Trophoblast cell (in vitro differentiated cells and primary cell): ENCODE results near the gene EPB41L3.

ENCODE experiments used
- DNase-seq, 2 donors: peaks; one replicate each; pipeline ENCODE4 v3.0.0-alpha.2; 2016
- H2AFZ ChIP-seq: 2 replicates; pipeline ENCODE4 v1.6.1; 2013; ENCODE audit warnings: low read length, moderate library complexity, mild to moderate bottlenecking; ENCODE audit not compliant: insufficient read depth, poor library complexity
- H2AK5ac ChIP-seq: 2 replicates; pipeline ENCODE4 v1.6.1; 2013; ENCODE audit warnings: mild to moderate bottlenecking, low read length
- H2BK120ac ChIP-seq: 2 replicates; pipeline ENCODE4 v1.6.1; 2013; ENCODE audit warnings: low read length, mild to moderate bottlenecking, moderate library complexity; ENCODE audit not compliant: insufficient read depth, poor library complexity
- H2BK12ac ChIP-seq: 2 replicates; pipeline ENCODE4 v1.6.1; 2013; ENCODE audit warnings: mild to moderate bottlenecking, low read length, moderate library complexity
- H2BK5ac ChIP-seq: 2 replicates; pipeline ENCODE4 v1.6.1; 2013; ENCODE audit warnings: low read length, low read depth, moderate library complexity, mild to moderate bottlenecking; ENCODE audit not compliant: poor library complexity
- H3K14ac ChIP-seq: 2 replicates; pipeline ENCODE4 v1.6.1; 2013; ENCODE audit warnings: mild to moderate bottlenecking, low read length
- H3K18ac ChIP-seq: 2 replicates; pipeline ENCODE4 v1.6.1; 2013; ENCODE audit warnings: mild to moderate bottlenecking, low read length
- H3K23ac ChIP-seq: 2 replicates; pipeline ENCODE4 v1.6.1; 2013; ENCODE audit warnings: low read length
- H3K27ac ChIP-seq: 2 replicates; pipeline ENCODE4 v1.5.1; 2013; ENCODE audit warnings: low read depth, mild to moderate bottlenecking, inconsistent platforms, low read length, moderate library complexity
- H3K27me3 ChIP-seq: 2 replicates; pipeline ENCODE4 v1.6.1; 2013; ENCODE audit warnings: inconsistent platforms, mild to moderate bottlenecking, low read length, moderate library complexity; ENCODE audit not compliant: insufficient read depth
- H3K36me3 ChIP-seq, 2 experiments: 1 replicate in 1 of 2; 2 replicates in 1 of 2; pipeline ENCODE4 v1.6.1; 2013; ENCODE audit warnings: low read length in 2 of 2, mild to moderate bottlenecking in 2 of 2, moderate library complexity in 1 of 2; ENCODE audit not compliant: insufficient read depth in 2 of 2, control insufficient read depth in 1 of 2
- H3K4ac ChIP-seq: 2 replicates; pipeline ENCODE4 v1.6.1; 2013; ENCODE audit warnings: low read depth, mild to moderate bottlenecking, low read length, moderate library complexity
- H3K4me1 ChIP-seq, 2 experiments: 1 replicate in 1 of 2; 2 replicates in 1 of 2; pipeline ENCODE4 v1.6.1; 2013; ENCODE audit warnings: low read length in 2 of 2, mild to moderate bottlenecking in 2 of 2, moderate library complexity in 1 of 2; ENCODE audit not compliant: insufficient read depth in 2 of 2, control insufficient read depth in 1 of 2
- H3K4me2 ChIP-seq: 2 replicates; pipeline ENCODE4 v1.6.1; 2013; ENCODE audit warnings: inconsistent platforms, mild to moderate bottlenecking, low read length, moderate library complexity
- H3K4me3 ChIP-seq: 2 replicates; pipeline ENCODE4 v1.5.1; 2013; ENCODE audit warnings: mild to moderate bottlenecking, low read depth, low read length, inconsistent platforms
- H3K79me1 ChIP-seq: one replicate; pipeline ENCODE4 v1.6.1; 2013; ENCODE audit warnings: low read length
- H3K79me2 ChIP-seq: 2 replicates; pipeline ENCODE4 v1.6.1; 2013; ENCODE audit warnings: low read length, mild to moderate bottlenecking; ENCODE audit not compliant: control insufficient read depth, insufficient read depth, poor library complexity
- H3K9ac ChIP-seq: 2 replicates; pipeline ENCODE4 v1.6.1; 2013; ENCODE audit warnings: mild to moderate bottlenecking, low read length
- H3K9me3 ChIP-seq: 2 replicates; pipeline ENCODE4 v1.6.1; 2013; ENCODE audit warnings: low read depth, mild to moderate bottlenecking, control low read depth, inconsistent platforms, low read length; ENCODE audit not compliant: insufficient read depth
- H4K12ac ChIP-seq: 2 replicates; pipeline ENCODE4 v1.6.1; 2013; ENCODE audit warnings: low read depth, mild to moderate bottlenecking, low read length, moderate library complexity
- H4K8ac ChIP-seq: 2 replicates; pipeline ENCODE4 v1.6.1; 2013; ENCODE audit warnings: low read depth, mild to moderate bottlenecking, low read length, moderate library complexity
- H4K91ac ChIP-seq: one replicate; pipeline ENCODE4 v1.6.1; 2013; ENCODE audit warnings: low read depth, mild to moderate bottlenecking, low read length, moderate library complexity
- WGBS: extraction: QIAGEN DNeasy Blood & Tissue Kit; methylation state at CpG from one replicate; pipeline ENCODE4 v1.1.7; 2013; ENCODE audit warnings: missing lambda C conversion rate; ENCODE audit not compliant: insufficient read length, insufficient coverage; ENCODE audit errors: extremely low coverage; 5-methylcytosine and 5-hydroxymethylcytosine counted together

The EPB41L3 gene

DNA sequence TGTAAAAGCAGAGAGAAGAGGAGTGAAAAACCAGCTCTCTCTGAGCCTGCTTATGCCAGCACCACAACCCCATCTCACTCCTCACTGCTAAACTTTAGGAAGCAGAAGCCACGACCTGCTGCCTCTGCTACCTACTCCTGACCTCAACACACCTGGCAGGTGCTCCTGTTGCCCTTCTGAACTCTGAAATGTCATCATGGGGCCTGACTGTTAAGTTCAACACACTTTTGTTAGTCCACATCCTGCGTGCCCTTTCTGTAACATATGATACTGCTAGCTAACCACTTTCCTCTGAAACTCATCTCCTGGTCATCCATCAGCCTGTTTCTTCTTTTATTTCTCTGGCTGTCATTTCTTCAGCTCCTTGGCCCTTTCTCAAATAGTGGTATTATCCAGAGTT is 118.1 kb downstream of the EPB41L3 start:
- H4K91ac ChIP-seq = no peak overlapping the region
- DNase-seq = no peak
- no peak overlapping the region for H2BK5ac ChIP-seq
- H3K27me3 ChIP-seq = no peaks in the 10 kb centered on the region
- H4K12ac ChIP-seq = no peak overlapping the region
- no peak overlapping the region for H3K9ac ChIP-seq
- H3K4me3 ChIP-seq = no peak overlapping the region
- no peaks in the 10 kb centered on the region for H3K9me3 ChIP-seq
- H2AK5ac ChIP-seq = no peak overlapping the region
- H2AFZ ChIP-seq = no peak overlapping the region
- H2BK120ac ChIP-seq = no peak overlapping the region
- no peak overlapping the region for H2BK12ac ChIP-seq
- no peak overlapping the region for H3K4me2 ChIP-seq
- no peak overlapping the region for H3K18ac ChIP-seq
- no peak overlapping the region for H4K8ac ChIP-seq
- WGBS = no CpG with 5 or more reads among the region's 2 CpGs
- peaks cover 5 to 25% of the 10 kb centered on the region in 2 experiments for H3K36me3 ChIP-seq
- no peak overlapping the region for H3K14ac ChIP-seq
- H3K4ac ChIP-seq = no peak overlapping the region
- H3K79me1 ChIP-seq = no peaks in the 10 kb centered on the region
- H3K27ac ChIP-seq = no peak overlapping the region
- no peaks in the 10 kb centered on the region for H3K4me1 ChIP-seq
- peak overlapping the region; percentile 70 for H3K23ac ChIP-seq
- H3K79me2 ChIP-seq = no peaks in the 10 kb centered on the region

DNA sequence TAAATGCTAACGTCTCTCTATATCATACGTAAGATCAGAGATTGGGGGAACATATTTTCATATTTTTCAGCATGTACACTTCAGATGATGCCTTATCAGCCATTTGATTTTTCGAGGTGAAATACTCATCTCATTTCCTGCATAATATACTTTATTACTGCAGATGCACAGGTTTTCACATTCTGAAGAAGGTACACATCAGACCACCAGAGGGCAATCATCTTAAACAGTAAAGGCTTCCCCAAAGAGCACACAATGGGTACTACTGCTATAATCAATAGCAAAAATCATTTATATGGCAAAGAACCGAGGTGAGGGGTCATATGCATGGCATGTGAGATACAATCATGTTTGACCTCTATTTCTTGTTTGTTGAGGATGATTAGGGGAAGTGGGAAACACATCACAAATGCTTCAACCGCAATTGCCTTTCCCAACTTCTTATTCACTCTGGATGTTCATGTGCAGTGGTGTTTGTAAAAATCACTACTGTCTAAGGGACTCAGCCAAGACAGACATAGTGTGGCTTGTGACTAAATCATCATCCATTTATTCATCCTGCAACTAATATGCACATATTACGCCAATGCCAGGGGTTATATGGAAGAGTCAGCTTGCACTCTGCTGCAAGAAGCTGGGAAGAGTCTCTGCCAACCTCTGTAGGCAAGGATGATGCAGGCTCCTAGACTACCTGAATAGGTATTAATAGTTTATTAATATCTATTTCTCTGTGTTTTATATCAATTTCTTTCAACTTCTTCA is 118.7 kb downstream of the EPB41L3 start:
- Histone ChIP-seq H3K14ac (no peak overlapping the region), H3K79me1 (no peaks in the 10 kb centered on the region), H3K4me3 (no peak overlapping the region), H3K36me3 (peaks cover 6 to 26% of the 10 kb centered on the region in 2 experiments), H3K9ac (no peak overlapping the region), H3K18ac (no peak overlapping the region), H3K27ac (no peak overlapping the region), H4K91ac (no peak overlapping the region), H3K9me3 (no peaks in the 10 kb centered on the region), H2AK5ac (no peak overlapping the region), H3K27me3 (no peaks in the 10 kb centered on the region), H3K23ac (no peak overlapping the region), H2BK5ac (no peak overlapping the region), H4K8ac (no peak overlapping the region), H2BK12ac (no peak overlapping the region), H3K4me1 (no peaks in the 10 kb centered on the region), H3K4me2 (no peak overlapping the region), H2BK120ac (no peak overlapping the region), H3K79me2 (no peaks in the 10 kb centered on the region), H2AFZ (no peak overlapping the region), H4K12ac (no peak overlapping the region), H3K4ac (no peak overlapping the region)
- no CpG with 5 or more reads among the region's 6 CpGs for WGBS
- DNase-seq = peak; percentile 31 to 68

DNA sequence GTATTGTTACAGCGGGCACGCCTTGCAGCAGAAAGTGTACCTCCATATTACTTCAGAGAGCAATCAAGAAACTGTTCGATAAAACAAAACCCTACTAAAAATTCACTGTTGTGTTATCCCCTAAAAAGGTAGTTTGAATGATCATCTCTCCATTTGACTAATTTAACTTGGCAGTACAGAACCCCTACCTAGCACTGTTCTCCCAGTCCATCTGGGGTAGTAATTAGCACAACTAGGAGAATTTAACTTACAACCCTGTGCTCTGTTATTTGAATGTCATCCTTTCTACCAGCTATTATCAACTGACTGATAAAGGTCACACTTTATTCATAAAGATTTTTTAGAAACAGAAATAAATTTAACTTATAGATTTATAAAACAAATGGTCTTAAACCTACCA is 121.2 kb downstream of the EPB41L3 start:
- Histone ChIP-seq H2AFZ (no peak overlapping the region), H4K8ac (no peak overlapping the region), H3K4me1 (no peaks in the 10 kb centered on the region), H4K91ac (no peak overlapping the region), H2BK120ac (no peak overlapping the region), H3K27me3 (no peaks in the 10 kb centered on the region), H3K4me3 (no peak overlapping the region), H2BK12ac (no peak overlapping the region), H3K4me2 (no peak overlapping the region), H3K27ac (no peak overlapping the region), H3K79me2 (no peaks in the 10 kb centered on the region), H3K14ac (no peak overlapping the region), H4K12ac (no peak overlapping the region), H3K36me3 (peaks cover 8 to 30% of the 10 kb centered on the region in 2 experiments), H3K9ac (no peak overlapping the region), H3K9me3 (no peaks in the 10 kb centered on the region), H3K23ac (no peak overlapping the region), H2AK5ac (no peak overlapping the region), H2BK5ac (no peak overlapping the region), H3K4ac (no peak overlapping the region), H3K18ac (no peak overlapping the region), H3K79me1 (no peaks in the 10 kb centered on the region)
- no peak for DNase-seq
- WGBS = no CpG with 5 or more reads among the region's 3 CpGs

DNA sequence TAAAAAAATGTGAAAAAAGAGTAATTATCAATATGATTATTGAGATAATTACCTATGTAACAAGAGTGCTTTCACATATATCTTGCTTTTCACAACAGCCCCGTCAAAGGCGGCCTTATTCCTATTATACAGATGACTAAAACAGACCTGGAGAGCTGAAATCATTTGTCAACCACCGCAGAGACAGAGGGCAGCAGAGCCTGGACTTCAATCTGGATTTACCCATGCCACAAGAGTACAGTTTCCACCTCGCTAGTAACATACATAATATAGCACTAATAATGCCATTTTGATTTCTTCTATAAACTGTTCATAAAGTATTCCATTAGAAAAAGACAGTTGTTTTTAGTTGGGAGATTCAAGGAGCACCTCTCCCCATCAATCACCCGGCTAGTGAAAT is 121.8 kb downstream of the EPB41L3 start:
- no peak overlapping the region for H4K12ac ChIP-seq
- no peaks in the 10 kb centered on the region for H3K4me1 ChIP-seq
- H3K79me2 ChIP-seq = no peaks in the 10 kb centered on the region
- no peak overlapping the region for H3K4me3 ChIP-seq
- no peak overlapping the region for H3K4ac ChIP-seq
- H3K36me3 ChIP-seq = peaks cover 12 to 33% of the 10 kb centered on the region in 2 experiments
- H3K79me1 ChIP-seq = no peaks in the 10 kb centered on the region
- no peak overlapping the region for H3K27ac ChIP-seq
- no peak overlapping the region for H2BK12ac ChIP-seq
- H3K14ac ChIP-seq = no peak overlapping the region
- H3K27me3 ChIP-seq = no peaks in the 10 kb centered on the region
- no peak overlapping the region for H2BK5ac ChIP-seq
- WGBS = no CpG with 5 or more reads among the region's 5 CpGs
- H2BK120ac ChIP-seq = no peak overlapping the region
- no peaks in the 10 kb centered on the region for H3K9me3 ChIP-seq
- no peak overlapping the region for H4K8ac ChIP-seq
- no peak overlapping the region for H2AK5ac ChIP-seq
- no peak overlapping the region for H4K91ac ChIP-seq
- no peak overlapping the region for H3K23ac ChIP-seq
- no peak overlapping the region for H2AFZ ChIP-seq
- no peak for DNase-seq
- no peak overlapping the region for H3K9ac ChIP-seq
- H3K18ac ChIP-seq = no peak overlapping the region
- H3K4me2 ChIP-seq = no peak overlapping the region
